Measurements from ENCODE around the gene PYCARD.

DNA sequence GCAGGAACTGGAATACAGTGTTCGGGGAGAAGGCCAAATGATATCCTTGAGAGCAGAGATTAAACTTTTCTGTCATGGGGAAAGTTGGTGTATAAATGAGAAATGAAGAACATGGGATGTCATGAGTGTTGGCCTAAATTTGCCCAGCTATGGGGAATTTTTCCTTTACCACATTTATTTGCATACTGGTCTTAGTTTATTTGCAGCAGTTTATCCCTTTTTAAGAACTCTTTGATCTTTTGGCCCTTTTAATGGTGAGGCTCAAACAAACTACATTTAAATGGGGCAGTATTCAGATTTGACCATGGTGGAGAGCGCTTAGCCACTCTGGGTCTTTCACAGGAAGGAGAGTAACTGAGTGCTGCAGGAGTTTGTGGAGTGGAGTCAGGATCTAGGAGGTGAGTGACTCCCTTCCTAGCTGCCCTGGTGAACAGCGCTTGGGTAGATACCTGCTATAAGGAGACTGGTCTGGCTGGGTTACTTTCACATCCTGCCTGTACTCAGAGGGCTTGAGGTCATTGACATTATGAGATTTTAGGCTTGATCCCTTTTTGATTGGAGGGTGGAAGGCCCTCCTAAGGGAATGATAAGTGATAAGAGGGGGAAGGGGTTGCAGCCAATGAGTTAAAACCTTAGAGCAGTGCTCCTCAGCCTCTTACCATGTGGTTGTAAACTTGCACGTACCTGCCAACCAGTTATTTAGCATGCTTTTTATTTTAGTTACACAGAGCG lies 10.7 kb downstream of the PYCARD start:
- TF ChIP-seq, protein P1, sequence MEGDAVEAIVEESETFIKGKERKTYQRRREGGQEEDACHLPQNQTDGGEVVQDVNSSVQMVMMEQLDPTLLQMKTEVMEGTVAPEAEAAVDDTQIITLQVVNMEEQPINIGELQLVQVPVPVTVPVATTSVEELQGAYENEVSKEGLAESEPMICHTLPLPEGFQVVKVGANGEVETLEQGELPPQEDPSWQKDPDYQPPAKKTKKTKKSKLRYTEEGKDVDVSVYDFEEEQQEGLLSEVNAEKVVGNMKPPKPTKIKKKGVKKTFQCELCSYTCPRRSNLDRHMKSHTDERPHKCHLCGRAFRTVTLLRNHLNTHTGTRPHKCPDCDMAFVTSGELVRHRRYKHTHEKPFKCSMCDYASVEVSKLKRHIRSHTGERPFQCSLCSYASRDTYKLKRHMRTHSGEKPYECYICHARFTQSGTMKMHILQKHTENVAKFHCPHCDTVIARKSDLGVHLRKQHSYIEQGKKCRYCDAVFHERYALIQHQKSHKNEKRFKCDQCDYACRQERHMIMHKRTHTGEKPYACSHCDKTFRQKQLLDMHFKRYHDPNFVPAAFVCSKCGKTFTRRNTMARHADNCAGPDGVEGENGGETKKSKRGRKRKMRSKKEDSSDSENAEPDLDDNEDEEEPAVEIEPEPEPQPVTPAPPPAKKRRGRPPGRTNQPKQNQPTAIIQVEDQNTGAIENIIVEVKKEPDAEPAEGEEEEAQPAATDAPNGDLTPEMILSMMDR (conservative IDR thresholded peaks at IDR 0.05), result no peak
- TF ChIP-seq EZH2 (IDR thresholded peaks at IDR 0.05; ENCODE audit: low read depth), result no peak
